Activated CD8-positive, alpha-beta T cell treated with anti-CD3 and anti-CD28 coated beads for 36 hours (primary cell): ENCODE results near the gene SAP130. TPM values are rescaled to one million over a fixed set of nuclear protein-coding genes. Genes with fewer than 3 reads are reported as not detected.

ENCODE experiments used
- ATAC-seq: fragments of 200-7000 bp; cut with Tn5 transposase; one replicate; pipeline ENCODE4 v1.10.0; 2021; ENCODE audit warnings: mild to moderate bottlenecking, moderate library complexity
- CTCF ChIA-PET: fragments of 350-600 bp; sonication (Branson Sonifier 250); formaldehyde crosslinking; loops from one replicate; lab custom pipeline; 2021; ENCODE audit warnings: antibody characterized with exemption; lab: Charles Lee
- POLR2A ChIA-PET: fragments of 350-600 bp; sonication (Branson Sonifier 250); formaldehyde crosslinking; loops from one replicate; lab custom pipeline; 2021; ENCODE audit warnings: antibody characterized with exemption; lab: Charles Lee
- DNase-seq: peaks from one replicate; pipeline ENCODE4 v3.0.0-alpha.2; 2020
- H3K27ac Mint-ChIP-seq: one replicate; pipeline ENCODE4 v1.8.0; 2021; ENCODE audit warnings: mild to moderate bottlenecking, mixed read lengths
- H3K27me3 Mint-ChIP-seq: one replicate; pipeline ENCODE4 v1.8.0; 2021; ENCODE audit warnings: mixed read lengths
- H3K36me3 Mint-ChIP-seq: one replicate; pipeline ENCODE4 v1.8.0; 2021; ENCODE audit warnings: low read depth, mixed read lengths
- H3K4me1 Mint-ChIP-seq: one replicate; pipeline ENCODE4 v1.8.0; 2021; ENCODE audit warnings: low read depth, mixed read lengths
- H3K4me3 Mint-ChIP-seq: one replicate; pipeline ENCODE4 v1.8.0; 2021; ENCODE audit warnings: mild to moderate bottlenecking, moderate library complexity, mixed read lengths
- H3K9me3 Mint-ChIP-seq: one replicate; pipeline ENCODE4 v1.8.0; 2021; ENCODE audit warnings: mixed read lengths
- intact Hi-C: fragments of 100-400 bp; cut with micrococcal nuclease; formaldehyde crosslinking; loops from one replicate; pipeline ENCODE4 v1.10.0; 2022
- total RNA-seq, 2 experiments: library from RNA; stranded (reverse); gene quantifications; one replicate each; pipeline ENCODE4 v1.2.3, GENCODE V29; 2021
- TF ChIP-seq, protein P1 (sequence below): fragments of 200-600 bp; IDR thresholded peaks from one replicate; pipeline ENCODE4 v1.8.0; 2022; ENCODE audit warnings: antibody characterized with exemption, mild to moderate bottlenecking

Gene SAP130
- total RNA-seq, 2 experiments from 2014 or later = 24.4 to 31.9 TPM

DNA sequence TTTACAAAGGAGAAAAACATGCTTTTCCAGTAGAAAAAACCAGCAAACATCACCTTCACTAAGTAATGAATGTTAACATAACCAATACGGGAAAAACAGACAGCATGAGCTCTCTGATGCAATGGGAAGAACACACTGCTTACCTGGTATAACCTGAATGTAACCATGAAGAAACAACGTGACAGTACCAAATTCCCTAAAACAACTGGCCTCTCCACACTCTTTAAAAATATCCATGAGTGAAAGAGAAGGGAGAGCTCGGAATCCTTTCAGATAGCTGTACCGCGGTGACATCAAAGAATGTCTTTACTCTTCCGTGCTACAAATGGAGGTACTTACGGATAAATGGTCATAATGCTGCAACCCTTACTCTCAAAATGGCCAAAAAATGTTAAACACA lies 32.1 kb downstream of the SAP130 start:
- H3K36me3 Mint-ChIP-seq = peaks cover 36% of the 10 kb centered on the region
- CTCF ChIA-PET = no interaction called here
- no peak overlapping the region for H3K27ac Mint-ChIP-seq
- intact Hi-C loops = no loop called here
- H3K4me1 Mint-ChIP-seq = no peaks in the 10 kb centered on the region
- DNase-seq (no peak), ATAC-seq (no peak)
- no peaks in the 10 kb centered on the region for H3K27me3 Mint-ChIP-seq
- TF ChIP-seq, protein P1, sequence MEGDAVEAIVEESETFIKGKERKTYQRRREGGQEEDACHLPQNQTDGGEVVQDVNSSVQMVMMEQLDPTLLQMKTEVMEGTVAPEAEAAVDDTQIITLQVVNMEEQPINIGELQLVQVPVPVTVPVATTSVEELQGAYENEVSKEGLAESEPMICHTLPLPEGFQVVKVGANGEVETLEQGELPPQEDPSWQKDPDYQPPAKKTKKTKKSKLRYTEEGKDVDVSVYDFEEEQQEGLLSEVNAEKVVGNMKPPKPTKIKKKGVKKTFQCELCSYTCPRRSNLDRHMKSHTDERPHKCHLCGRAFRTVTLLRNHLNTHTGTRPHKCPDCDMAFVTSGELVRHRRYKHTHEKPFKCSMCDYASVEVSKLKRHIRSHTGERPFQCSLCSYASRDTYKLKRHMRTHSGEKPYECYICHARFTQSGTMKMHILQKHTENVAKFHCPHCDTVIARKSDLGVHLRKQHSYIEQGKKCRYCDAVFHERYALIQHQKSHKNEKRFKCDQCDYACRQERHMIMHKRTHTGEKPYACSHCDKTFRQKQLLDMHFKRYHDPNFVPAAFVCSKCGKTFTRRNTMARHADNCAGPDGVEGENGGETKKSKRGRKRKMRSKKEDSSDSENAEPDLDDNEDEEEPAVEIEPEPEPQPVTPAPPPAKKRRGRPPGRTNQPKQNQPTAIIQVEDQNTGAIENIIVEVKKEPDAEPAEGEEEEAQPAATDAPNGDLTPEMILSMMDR = no peak
- H3K4me3 Mint-ChIP-seq = no peak overlapping the region
- H3K9me3 Mint-ChIP-seq = no peaks in the 10 kb centered on the region
- POLR2A ChIA-PET = no interaction called here

DNA sequence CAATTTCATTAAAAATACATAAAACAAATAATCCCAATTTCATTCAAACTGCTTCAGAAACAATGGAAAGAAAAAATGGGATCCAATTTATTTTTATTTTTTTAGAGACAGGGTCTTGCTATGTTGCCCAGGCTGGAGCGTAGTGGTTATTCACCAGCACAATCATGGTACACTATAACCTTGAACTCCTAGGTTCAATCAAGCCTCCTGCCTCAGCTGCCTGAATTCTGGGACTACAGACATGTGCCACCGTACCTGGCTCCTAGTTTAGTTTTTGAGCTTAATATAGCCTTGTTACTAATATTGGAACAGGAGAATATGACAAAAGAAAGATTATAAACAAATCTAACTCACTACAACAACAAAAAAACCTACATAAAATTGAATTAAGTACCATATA lies 34.2 kb downstream of the SAP130 start:
- ATAC-seq = no peak
- no peaks in the 10 kb centered on the region for H3K27me3 Mint-ChIP-seq
- H3K9me3 Mint-ChIP-seq = no peaks in the 10 kb centered on the region

DNA sequence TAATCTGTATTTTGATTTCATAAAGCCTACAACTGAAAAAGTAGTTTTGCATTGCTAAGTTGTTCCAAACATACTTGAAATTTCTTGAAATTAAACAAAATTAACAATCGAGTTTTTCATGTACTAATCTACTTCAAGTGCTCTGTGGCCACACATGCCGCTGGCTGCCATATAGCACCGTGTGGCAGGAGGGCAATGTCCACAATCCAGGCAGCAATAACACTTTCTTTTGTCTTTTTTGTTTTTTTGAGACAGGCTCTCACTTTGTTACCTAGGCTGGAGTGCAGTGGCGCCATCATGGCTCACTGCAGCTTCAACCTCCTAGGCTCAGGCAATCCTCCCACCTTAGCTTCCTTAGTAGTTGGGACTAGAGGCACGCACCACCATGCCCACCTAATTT lies 36.1 kb downstream of the SAP130 start:
- Mint-ChIP-seq H3K27me3 (no peaks in the 10 kb centered on the region), H3K4me1 (no peaks in the 10 kb centered on the region), H3K9me3 (no peaks in the 10 kb centered on the region), H3K36me3 (peaks cover 26% of the 10 kb centered on the region), H3K4me3 (no peak overlapping the region), H3K27ac (no peak overlapping the region)
- no peak for ATAC-seq
- intact Hi-C loops = no loop called here
- CTCF ChIA-PET = no interaction called here
- TF ChIP-seq, protein P1 = no peak
- POLR2A ChIA-PET = interaction anchor here (0.6 kb wide), 1 partner anchor 455 kb away, joined by 4 read pairs; no protein-coding TSS in a partner anchor
- DNase-seq = no peak

More for the DNA sequence above, 34.2 kb downstream of the SAP130 start:
- H3K4me3 Mint-ChIP-seq = no peak overlapping the region
- CTCF ChIA-PET = no interaction called here
- no peak for DNase-seq
- intact Hi-C loops = no loop called here
- TF ChIP-seq, protein P1 = no peak
- H3K4me1 Mint-ChIP-seq = no peaks in the 10 kb centered on the region
- H3K36me3 Mint-ChIP-seq = peaks cover 28% of the 10 kb centered on the region
- POLR2A ChIA-PET = no interaction called here
- no peak overlapping the region for H3K27ac Mint-ChIP-seq

DNA sequence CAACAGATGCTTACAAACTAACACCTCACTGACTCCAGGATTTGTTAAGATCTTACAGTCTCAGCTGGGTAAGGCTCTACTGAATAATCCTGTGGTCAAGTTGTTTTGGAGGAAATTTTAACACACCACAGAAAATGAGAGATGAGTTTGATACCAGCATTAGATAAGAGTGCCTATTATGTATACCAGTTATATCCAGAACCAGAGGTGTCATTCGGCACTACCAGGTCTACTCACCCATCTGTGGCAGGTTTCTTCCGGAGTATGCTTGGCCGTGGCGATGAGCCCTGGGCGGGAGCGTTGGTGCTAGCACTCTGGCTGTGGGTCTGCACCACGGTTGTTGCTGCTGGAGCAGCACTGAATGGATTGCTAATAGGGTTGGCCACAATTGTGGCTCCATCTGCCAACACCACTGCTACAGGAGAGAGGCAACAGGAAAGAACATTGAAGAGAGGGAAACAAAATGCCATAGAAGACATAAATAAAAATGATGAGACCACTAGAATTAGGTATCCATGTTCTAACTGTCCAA lies 41.2 kb downstream of the SAP130 start:
- DNase-seq (no peak), ATAC-seq (no peak)
- Mint-ChIP-seq H3K27ac (no peak overlapping the region), H3K4me1 (no peaks in the 10 kb centered on the region), H3K9me3 (no peaks in the 10 kb centered on the region), H3K36me3 (peaks cover 38% of the 10 kb centered on the region), H3K27me3 (no peaks in the 10 kb centered on the region), H3K4me3 (no peak overlapping the region)
- intact Hi-C loops = no loop called here
- TF ChIP-seq, protein P1 = no peak
- ChIA-PET CTCF (no interaction called here), POLR2A (no interaction called here)

DNA sequence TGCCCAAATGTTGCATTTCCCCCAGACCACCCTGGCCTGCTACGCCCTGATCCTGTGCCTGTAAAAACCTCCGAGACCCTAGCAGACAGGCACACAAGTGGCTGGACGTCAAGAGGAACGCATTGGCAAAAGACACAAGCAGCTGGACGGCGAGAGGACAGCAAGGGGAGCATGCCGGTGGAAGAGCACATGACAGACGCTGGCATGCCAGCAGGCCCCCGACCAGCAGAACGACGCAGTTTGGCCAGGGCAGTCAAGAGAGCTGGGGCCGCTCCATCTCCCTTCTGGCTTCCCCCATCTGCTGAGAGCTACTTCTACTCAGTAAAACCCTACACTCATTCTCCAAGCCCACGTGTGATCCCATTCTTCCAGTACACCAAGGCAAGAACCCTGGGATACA lies 42.1 kb downstream of the SAP130 start:
- ATAC-seq (no peak), DNase-seq (no peak)
- Mint-ChIP-seq H3K4me1 (no peaks in the 10 kb centered on the region), H3K27ac (no peak overlapping the region), H3K4me3 (no peak overlapping the region), H3K27me3 (no peaks in the 10 kb centered on the region), H3K9me3 (no peaks in the 10 kb centered on the region), H3K36me3 (peaks cover 38% of the 10 kb centered on the region)
- ChIA-PET CTCF (no interaction called here), POLR2A (no interaction called here)
- TF ChIP-seq, protein P1 = no peak
- intact Hi-C loops = no loop called here
